ENCODE data around the gene AK1. TPM values are rescaled to one million over a fixed set of nuclear protein-coding genes. Genes with fewer than 3 reads are reported as not detected.

AK1 gene
- polyA plus RNA-seq, 1 of the 3 experiments (the other 2 are of a cell fraction) = 125 TPM

- Histone ChIP-seq H3K4me2 (no peak overlapping the region), H2AFZ (ENCODE audit: low read depth) (no peak overlapping the region), H3K9me2 (no peaks in the 10 kb centered on the region), H3K27ac (ENCODE audit: low read depth in 2 of 2, low read length in 1 of 2) (peak overlapping the region in 1 of 2 experiments; percentile 56; a peak in 1 of 4 replicates), H3K79me2 (ENCODE audit: insufficient read depth) (no peaks in the 10 kb centered on the region), H3K9ac (no peak overlapping the region), H3K36me3 (replicated peaks in 1 of 2; ENCODE audit: control insufficient read depth in 1 of 2, insufficient read depth in 2 of 2, low read length in 1 of 2) (peaks cover 17 to 34% of the 10 kb centered on the region in 2 experiments), H3K4me1 (ENCODE audit: control insufficient read depth in 1 of 2, insufficient read depth in 2 of 2, low read depth in 1 of 2, low read length in 1 of 2) (peaks cover 12 to 15% of the 10 kb centered on the region in 2 experiments; a peak in 2 of 4 replicates), H4K20me1 (ENCODE audit: insufficient read depth) (no peaks in the 10 kb centered on the region), H3F3A (replicated peaks; ENCODE audit: insufficient read depth) (peaks cover 7% of the 10 kb centered on the region), H3K4me3 (ENCODE audit: low read depth in 2 of 2, low read length in 1 of 2) (no peak overlapping the region), H3K27me3 (ENCODE audit: insufficient read depth) (no peaks in the 10 kb centered on the region), H3K9me3 (no peaks in the 10 kb centered on the region)
- DNase-seq = no peak
- TF ChIP-seq GABPA (IDR thresholded peaks at IDR 0.05; ENCODE audit: low read depth) (no peak), IRF3 (IDR thresholded peaks at IDR 0.05; ENCODE audit: low read depth, low read length) (no peak)
- WGBS (ENCODE audit: low lambda C conversion rate) = 67% methylated on average over 10 of the region's 13 CpGs
- ChIA-PET CTCF (interaction anchor here (0.6 to 4.2 kb wide), 4 partner anchors 10 to 231 kb away, joined by 3 to 24 read pairs (median 5); no protein-coding TSS in a partner anchor), POLR2A (interaction anchor here (1.5 kb wide), 1 partner anchor 16 kb away, joined by 4 read pairs; no protein-coding TSS in a partner anchor)
These were observed 8.2 kb upstream of the AK1 start for GRCh38 chr9:127885508-127886281.

GRCh38 chr9:127884976-127885490, 7.6 kb upstream of the AK1 start:
- TF ChIP-seq REST (IDR thresholded peaks at IDR 0.05; ENCODE audit: low read depth, low read length) (no peak), FOXJ3 (CRISPR knock-in tag; IDR thresholded peaks at IDR 0.05) (no peak), USF2 (IDR thresholded peaks at IDR 0.05; ENCODE audit: borderline replicate concordance, low read depth, low read length) (no peak), MEF2A (IDR thresholded peaks at IDR 0.05; ENCODE audit: borderline replicate concordance, low read depth) (no peak), NRF1 (IDR thresholded peaks at IDR 0.05; ENCODE audit: low read depth, low read length) (no peak), FOXM1 (IDR thresholded peaks at IDR 0.05; ENCODE audit: low read depth) (no peak), USF1 (IDR thresholded peaks at IDR 0.05; ENCODE audit: borderline replicate concordance, low read depth) (no peak), TCF12 (IDR thresholded peaks at IDR 0.05) (no peak), GABPA (IDR thresholded peaks at IDR 0.05; ENCODE audit: low read depth) (no peak)
- no peaks in the 10 kb centered on the region for H3K9me2 ChIP-seq
- no peak for DNase-seq
- no peak overlapping the region for H3K4me3 ChIP-seq (ENCODE audit: low read depth in 2 of 2, low read length in 1 of 2)
- no peak overlapping the region for H3K9ac ChIP-seq
- 92% methylated on average over 13 of the region's 15 CpGs for WGBS (ENCODE audit: low lambda C conversion rate)
- ChIA-PET CTCF (interaction anchor here (1.0 to 4.2 kb wide), 2 partner anchors 15 to 150 kb away, joined by 3 to 24 read pairs; no protein-coding TSS in a partner anchor), POLR2A (interaction anchor here (0.6 to 1.5 kb wide), 4 partner anchors 11 to 32 kb away, joined by 3 to 4 read pairs (median 3); partner anchors contain the start of gene ST6GALNAC4)
- H3K36me3 ChIP-seq (replicated peaks in 1 of 2; ENCODE audit: control insufficient read depth in 1 of 2, insufficient read depth in 2 of 2, low read length in 1 of 2) = peaks cover 12 to 29% of the 10 kb centered on the region in 2 experiments
- H2AFZ ChIP-seq (ENCODE audit: low read depth) = no peak overlapping the region
- H3F3A ChIP-seq (replicated peaks; ENCODE audit: insufficient read depth) = peaks cover 10% of the 10 kb centered on the region
- H3K27me3 ChIP-seq (ENCODE audit: insufficient read depth) = no peaks in the 10 kb centered on the region
- no peaks in the 10 kb centered on the region for H3K9me3 ChIP-seq
- H3K4me1 ChIP-seq (ENCODE audit: control insufficient read depth in 1 of 2, insufficient read depth in 2 of 2, low read depth in 1 of 2, low read length in 1 of 2) = peaks cover 12 to 15% of the 10 kb centered on the region in 2 experiments; a peak in 2 of 4 replicates
- peak overlapping the region; percentile 36 to 56; a peak in 3 of 4 replicates for H3K27ac ChIP-seq (ENCODE audit: low read depth in 2 of 2, low read length in 1 of 2)
- no peak overlapping the region for H3K4me2 ChIP-seq
- no peaks in the 10 kb centered on the region for H4K20me1 ChIP-seq (ENCODE audit: insufficient read depth)
- no peaks in the 10 kb centered on the region for H3K79me2 ChIP-seq (ENCODE audit: insufficient read depth)
